HepG2 (cell line): Measurements from ENCODE around the gene COL9A3. TPM values are rescaled to one million over a fixed set of nuclear protein-coding genes. Genes with fewer than 3 reads are reported as not detected.

ENCODE experiments used
- ARNT ChIP-seq: fragments of 450-650 bp; IDR thresholded peaks from 2 replicates; pipeline ENCODE4 v1.6.1; 2017
- ISX ChIP-seq: sonication (generic); formaldehyde crosslinking; conservative IDR thresholded peaks from 2 replicates; pipeline ENCODE4 v1.5.0; 2020; ENCODE audit warnings: missing genetic modification reagents
- KDM1A ChIP-seq: IDR thresholded peaks from 2 replicates; pipeline ENCODE4 v1.6.1; 2016; ENCODE audit warnings: missing compliant biosample characterization
- RERE ChIP-seq: IDR thresholded peaks from 2 replicates; pipeline ENCODE4 v1.6.1; 2016; ENCODE audit warnings: low read depth, missing genetic modification reagents, missing compliant biosample characterization
- RFXAP ChIP-seq: sonication (generic); formaldehyde crosslinking; IDR thresholded peaks from 2 replicates; pipeline ENCODE4 v1.4.0; 2020; ENCODE audit warnings: missing genetic modification reagents, borderline replicate concordance
- TAF1 ChIP-seq: sonication (generic); formaldehyde crosslinking; IDR thresholded peaks from 2 replicates; pipeline ENCODE4 v1.4.0; 2020; ENCODE audit warnings: missing genetic modification reagents
- ZFP41 ChIP-seq: sonication (generic); formaldehyde crosslinking; IDR thresholded peaks from 2 replicates; pipeline ENCODE4 v1.4.0; 2020; ENCODE audit warnings: mild to moderate bottlenecking, missing genetic modification reagents, borderline replicate concordance
- ZNF343 ChIP-seq: sonication (generic); formaldehyde crosslinking; IDR thresholded peaks from 2 replicates; pipeline ENCODE4 v1.4.0; 2020; ENCODE audit warnings: mild to moderate bottlenecking, missing genetic modification reagents
- ZSCAN5A ChIP-seq: sonication (generic); formaldehyde crosslinking; IDR thresholded peaks from 2 replicates; pipeline ENCODE4 v1.8.0; 2022; ENCODE audit warnings: mild to moderate bottlenecking, missing genetic modification reagents, borderline replicate concordance
- polyA plus RNA-seq, 8 experiments: library from polyadenylated mRNA; depleted of rRNA in 3 of 8; stranded (reverse) in 7 of 8; unstranded in 1 of 8; fragments of >200 nt; fragmentation: Illumina TruSeq in 4 of 8; extraction: Trizol in 4 of 8; gene quantifications; 2 replicates each; pipeline versions ENCODE4 v1.2.1 to v1.2.3, GENCODE V29; 2011 to 2016; ENCODE audit warnings: low read depth in 4 of 8, missing spikeins in 1 of 8, mixed read lengths in 1 of 8; ENCODE audit not compliant: insufficient read depth in 1 of 8
- total RNA-seq, 5 experiments: library from RNA; depleted of rRNA; stranded (reverse); fragments of >200 nt; fragmentation: Illumina TruSeq; extraction: Trizol; gene quantifications; 2 replicates each; pipeline ENCODE4 v1.2.3, GENCODE V29; 2016; ENCODE audit warnings: low read depth in 1 of 5
- TF ChIP-seq, protein P1 (sequence below): sonication (generic); formaldehyde crosslinking; IDR thresholded peaks from 2 replicates; pipeline ENCODE4 v1.5.1; 2020; ENCODE audit warnings: missing genetic modification reagents, mild to moderate bottlenecking, borderline replicate concordance
- TF ChIP-seq, protein P2 (sequence below): IDR thresholded peaks from 2 replicates; pipeline ENCODE4 v1.6.1; 2016; ENCODE audit warnings: low read depth, control low read depth
- TF ChIP-seq, protein P3 (sequence below): sonication (generic); formaldehyde crosslinking; IDR thresholded peaks from 2 replicates; pipeline ENCODE4 v1.5.0; 2020; ENCODE audit warnings: mild to moderate bottlenecking, missing genetic modification reagents
- TF ChIP-seq, protein P4 (sequence below): sonication (generic); formaldehyde crosslinking; IDR thresholded peaks from 2 replicates; pipeline ENCODE4 v1.8.1; 2022; ENCODE audit warnings: mild to moderate bottlenecking, missing genetic modification reagents

Gene COL9A3
- total and polyA plus RNA-seq, 2 of the 13 experiments (the other 11 are each of a cell fraction or from before 2014, with no cell fraction given), result 155 to 204 TPM

DNA sequence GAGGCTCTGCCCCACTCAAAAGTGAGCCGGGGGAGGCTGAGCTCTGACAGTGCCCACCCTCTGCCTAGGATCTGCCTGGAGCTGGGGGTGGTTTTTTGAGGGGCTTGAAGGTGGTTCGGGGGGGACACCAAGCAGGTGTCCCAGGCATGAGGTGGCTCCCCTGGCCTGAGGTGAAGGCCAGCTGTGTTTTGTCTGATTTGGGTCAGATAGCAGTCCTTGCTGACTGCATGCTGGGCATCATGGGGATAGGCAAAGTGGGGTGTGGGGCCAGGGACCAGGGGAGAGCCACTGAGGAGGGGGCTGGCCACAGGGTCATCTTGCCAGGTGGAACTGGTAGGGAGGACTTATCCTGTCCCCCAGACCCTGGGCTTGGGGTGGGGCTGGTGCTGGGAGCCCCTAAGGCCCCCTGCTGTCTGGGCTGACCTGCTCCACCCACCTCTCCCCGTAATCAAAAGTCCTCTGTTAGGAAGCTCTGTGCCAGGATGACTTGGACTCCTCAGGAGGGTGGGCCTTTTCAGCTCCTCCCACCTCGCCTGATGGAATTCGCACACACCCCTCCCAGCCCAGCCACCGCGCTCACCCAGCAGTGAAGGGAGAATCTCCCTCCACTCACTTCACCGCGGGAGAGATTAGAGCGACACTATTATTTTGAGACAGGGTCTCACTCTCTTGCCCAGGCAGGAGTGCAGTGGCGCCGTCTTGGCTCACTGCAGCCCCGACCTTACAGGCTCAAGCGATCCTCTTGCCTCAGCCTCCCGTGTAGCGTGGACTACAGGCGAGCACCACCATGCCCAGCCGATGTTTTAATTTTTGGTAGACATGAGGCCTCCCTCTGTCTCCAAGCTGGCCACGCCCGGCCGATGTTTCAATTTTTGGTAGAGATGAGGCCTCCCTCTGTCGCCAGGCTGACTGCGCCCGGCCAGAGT, 1.5 kb upstream of the COL9A3 start (continued):
- TF ChIP-seq, protein P1, sequence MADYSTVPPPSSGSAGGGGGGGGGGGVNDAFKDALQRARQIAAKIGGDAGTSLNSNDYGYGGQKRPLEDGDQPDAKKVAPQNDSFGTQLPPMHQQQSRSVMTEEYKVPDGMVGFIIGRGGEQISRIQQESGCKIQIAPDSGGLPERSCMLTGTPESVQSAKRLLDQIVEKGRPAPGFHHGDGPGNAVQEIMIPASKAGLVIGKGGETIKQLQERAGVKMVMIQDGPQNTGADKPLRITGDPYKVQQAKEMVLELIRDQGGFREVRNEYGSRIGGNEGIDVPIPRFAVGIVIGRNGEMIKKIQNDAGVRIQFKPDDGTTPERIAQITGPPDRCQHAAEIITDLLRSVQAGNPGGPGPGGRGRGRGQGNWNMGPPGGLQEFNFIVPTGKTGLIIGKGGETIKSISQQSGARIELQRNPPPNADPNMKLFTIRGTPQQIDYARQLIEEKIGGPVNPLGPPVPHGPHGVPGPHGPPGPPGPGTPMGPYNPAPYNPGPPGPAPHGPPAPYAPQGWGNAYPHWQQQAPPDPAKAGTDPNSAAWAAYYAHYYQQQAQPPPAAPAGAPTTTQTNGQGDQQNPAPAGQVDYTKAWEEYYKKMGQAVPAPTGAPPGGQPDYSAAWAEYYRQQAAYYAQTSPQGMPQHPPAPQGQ (CRISPR knock-in tag), result no peak
- TF ChIP-seq, protein P2, sequence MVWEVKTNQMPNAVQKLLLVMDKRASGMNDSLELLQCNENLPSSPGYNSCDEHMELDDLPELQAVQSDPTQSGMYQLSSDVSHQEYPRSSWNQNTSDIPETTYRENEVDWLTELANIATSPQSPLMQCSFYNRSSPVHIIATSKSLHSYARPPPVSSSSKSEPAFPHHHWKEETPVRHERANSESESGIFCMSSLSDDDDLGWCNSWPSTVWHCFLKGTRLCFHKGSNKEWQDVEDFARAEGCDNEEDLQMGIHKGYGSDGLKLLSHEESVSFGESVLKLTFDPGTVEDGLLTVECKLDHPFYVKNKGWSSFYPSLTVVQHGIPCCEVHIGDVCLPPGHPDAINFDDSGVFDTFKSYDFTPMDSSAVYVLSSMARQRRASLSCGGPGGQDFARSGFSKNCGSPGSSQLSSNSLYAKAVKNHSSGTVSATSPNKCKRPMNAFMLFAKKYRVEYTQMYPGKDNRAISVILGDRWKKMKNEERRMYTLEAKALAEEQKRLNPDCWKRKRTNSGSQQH (CRISPR knock-in tag), result no peak
- TF ChIP-seq ISX (CRISPR knock-in tag) (no peak), TAF1 (CRISPR knock-in tag) (peak; percentile 54; the same call in 1 of the 2 replicates), ZNF343 (CRISPR knock-in tag) (peak; percentile 82; the same call in 1 of the 2 replicates), RERE (no peak), ARNT (no peak), RFXAP (CRISPR knock-in tag) (peak; percentile 62; the same call in 1 of the 2 replicates), ZFP41 (no peak), KDM1A (no peak), ZSCAN5A (no peak)
- TF ChIP-seq, protein P3, sequence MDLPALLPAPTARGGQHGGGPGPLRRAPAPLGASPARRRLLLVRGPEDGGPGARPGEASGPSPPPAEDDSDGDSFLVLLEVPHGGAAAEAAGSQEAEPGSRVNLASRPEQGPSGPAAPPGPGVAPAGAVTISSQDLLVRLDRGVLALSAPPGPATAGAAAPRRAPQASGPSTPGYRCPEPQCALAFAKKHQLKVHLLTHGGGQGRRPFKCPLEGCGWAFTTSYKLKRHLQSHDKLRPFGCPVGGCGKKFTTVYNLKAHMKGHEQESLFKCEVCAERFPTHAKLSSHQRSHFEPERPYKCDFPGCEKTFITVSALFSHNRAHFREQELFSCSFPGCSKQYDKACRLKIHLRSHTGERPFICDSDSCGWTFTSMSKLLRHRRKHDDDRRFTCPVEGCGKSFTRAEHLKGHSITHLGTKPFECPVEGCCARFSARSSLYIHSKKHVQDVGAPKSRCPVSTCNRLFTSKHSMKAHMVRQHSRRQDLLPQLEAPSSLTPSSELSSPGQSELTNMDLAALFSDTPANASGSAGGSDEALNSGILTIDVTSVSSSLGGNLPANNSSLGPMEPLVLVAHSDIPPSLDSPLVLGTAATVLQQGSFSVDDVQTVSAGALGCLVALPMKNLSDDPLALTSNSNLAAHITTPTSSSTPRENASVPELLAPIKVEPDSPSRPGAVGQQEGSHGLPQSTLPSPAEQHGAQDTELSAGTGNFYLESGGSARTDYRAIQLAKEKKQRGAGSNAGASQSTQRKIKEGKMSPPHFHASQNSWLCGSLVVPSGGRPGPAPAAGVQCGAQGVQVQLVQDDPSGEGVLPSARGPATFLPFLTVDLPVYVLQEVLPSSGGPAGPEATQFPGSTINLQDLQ (CRISPR knock-in tag), result 0 out of 2 replicates have a peak, but pooled peaks have one; percentile 11
- TF ChIP-seq, protein P4, sequence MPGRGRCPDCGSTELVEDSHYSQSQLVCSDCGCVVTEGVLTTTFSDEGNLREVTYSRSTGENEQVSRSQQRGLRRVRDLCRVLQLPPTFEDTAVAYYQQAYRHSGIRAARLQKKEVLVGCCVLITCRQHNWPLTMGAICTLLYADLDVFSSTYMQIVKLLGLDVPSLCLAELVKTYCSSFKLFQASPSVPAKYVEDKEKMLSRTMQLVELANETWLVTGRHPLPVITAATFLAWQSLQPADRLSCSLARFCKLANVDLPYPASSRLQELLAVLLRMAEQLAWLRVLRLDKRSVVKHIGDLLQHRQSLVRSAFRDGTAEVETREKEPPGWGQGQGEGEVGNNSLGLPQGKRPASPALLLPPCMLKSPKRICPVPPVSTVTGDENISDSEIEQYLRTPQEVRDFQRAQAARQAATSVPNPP (CRISPR knock-in tag), result no peak
